Ramos (cell line): ENCODE data around the gene IL3RA.
"Not testable (repeated sequence)": the region's sequence is repeated elsewhere in the genome, so short reads cannot be mapped to it uniquely, and the experiment has no call there.

Source experiments
- in situ Hi-C: fragments of 300-500 bp; cut with MboI; formaldehyde crosslinking; loops from one replicate; pipeline ENCODE4 v1.14.3; 2022; ENCODE audit warnings: low sequenced_read_pairs; ENCODE audit not compliant: unreplicated experiment

The IL3RA gene

GRCh38 chrX:1336331-1336943 lies at the start of gene IL3RA:
Gene IL3RA, plus strand, starts transcription at chrX:1336785. Its CDS starts 4,981 bp downstream, at chrX:1341766.
- in situ Hi-C loops, result no loop called here

- in situ Hi-C loops, result no loop called here
Observed at GRCh38 chrX:1289535-1289934, 47.0 kb upstream of the IL3RA start.

- in situ Hi-C loops, result no loop called here
Observed at GRCh38 chrX:1291110-1291740, 45.4 kb upstream of the IL3RA start.

- in situ Hi-C loops, result no loop called here
Observed at GRCh38 chrX:1292575-1293290, 43.9 kb upstream of the IL3RA start.

GRCh38 chrX:1294301-1295067 lies 42.1 kb upstream of the IL3RA start:
- in situ Hi-C loops, result no loop called here

- in situ Hi-C loops, result no loop called here
Observed at GRCh38 chrX:1295550-1295949, 41.0 kb upstream of the IL3RA start.

- in situ Hi-C loops, result not testable (repeated sequence)
Observed at GRCh38 chrX:1297591-1297990, 39.0 kb upstream of the IL3RA start.

- in situ Hi-C loops, result no loop called here
Observed at GRCh38 chrX:1300449-1300848, 36.1 kb upstream of the IL3RA start.

- in situ Hi-C loops, result no loop called here
Observed at GRCh38 chrX:1305411-1305810, 31.2 kb upstream of the IL3RA start.

- in situ Hi-C loops, result no loop called here
Observed at GRCh38 chrX:1306909-1307625, 29.5 kb upstream of the IL3RA start.

GRCh38 chrX:1307626-1308340 lies 28.8 kb upstream of the IL3RA start:
- in situ Hi-C loops, result no loop called here

- in situ Hi-C loops, result no loop called here
Observed at GRCh38 chrX:1308476-1308875, 28.1 kb upstream of the IL3RA start.

- in situ Hi-C loops, result not testable (repeated sequence)
Observed at GRCh38 chrX:1308917-1309316, 27.7 kb upstream of the IL3RA start.

- in situ Hi-C loops, result no loop called here
Observed at GRCh38 chrX:1313788-1314187, 22.8 kb upstream of the IL3RA start.

GRCh38 chrX:1316527-1316926 lies 20.1 kb upstream of the IL3RA start:
- in situ Hi-C loops, result no loop called here

GRCh38 chrX:1321674-1322073 lies 14.9 kb upstream of the IL3RA start:
- in situ Hi-C loops, result no loop called here

- in situ Hi-C loops, result no loop called here
Observed at GRCh38 chrX:1322393-1322792, 14.2 kb upstream of the IL3RA start.

- in situ Hi-C loops, result no loop called here
Observed at GRCh38 chrX:1323315-1323714, 13.3 kb upstream of the IL3RA start.

- in situ Hi-C loops, result no loop called here
Observed at GRCh38 chrX:1325515-1326116, 11.0 kb upstream of the IL3RA start.
